ENCODE data around the gene TTC23.

GRCh38 chr15:99086327-99086667 is 163.1 kb downstream of the TTC23 start:
- TF ChIP-seq GATA3 (IDR thresholded peaks at IDR 0.05; ENCODE audit: low read depth, low read length), result no peak
- TF ChIP-seq GATA2 (IDR thresholded peaks at IDR 0.05; ENCODE audit: low read depth, low read length), result no peak

Measured in SH-SY5Y (cell line).